Suprapubic skin (tissue), 4 donors: ENCODE data around the gene MYB.

ENCODE experiments used
- CTCF ChIP-seq, 2 donors: fragments of 200-600 bp in 1 of 2; fragments of 450-650 bp in 1 of 2; sonication (generic) in 1 of 2; IDR thresholded peaks; one replicate each; pipeline ENCODE4 v1.5.1; 2016 to 2019; ENCODE audit warnings: antibody characterized with exemption in 2 of 2, mild to moderate bottlenecking in 1 of 2, moderate library complexity in 1 of 2
- POLR2A ChIP-seq, 2 donors: fragments of 450-650 bp; IDR thresholded peaks; one replicate each; pipeline ENCODE4 v1.6.1; 2017; ENCODE audit warnings: antibody characterized with exemption in 2 of 2, mild to moderate bottlenecking in 2 of 2, moderate library complexity in 2 of 2
- POLR2AphosphoS5 ChIP-seq, 3 donors: sonication (generic); formaldehyde crosslinking; IDR thresholded peaks; one replicate each; pipeline ENCODE4 v1.6.1; 2017; ENCODE audit warnings: antibody characterized with exemption in 3 of 3

GRCh38 chr6:135224037-135224647, 43.0 kb downstream of the MYB start:
- TF ChIP-seq CTCF (IDR thresholded peaks at IDR 0.05) (no peak), POLR2AphosphoS5 (IDR thresholded peaks at IDR 0.05) (no peak), POLR2A (IDR thresholded peaks at IDR 0.05) (no peak)
